Renal cortex interstitium (tissue), 15 donors: ENCODE data around the gene BCAS4. TPM values are rescaled to one million over a fixed set of nuclear protein-coding genes. Genes with fewer than 3 reads are reported as not detected.
"Not testable (repeated sequence)": the region's sequence is repeated elsewhere in the genome, so short reads cannot be mapped to it uniquely, and the experiment has no call there.

Source experiments
- DNase-seq, 11 donors: peaks; one replicate each; pipeline ENCODE4 v3.0.0-alpha.2; 2013; ENCODE audit warnings: low read depth in 9 of 11, low spot score in 4 of 11; ENCODE audit errors: extremely low read depth in 1 of 11
- long read RNA-seq, 16 experiments: transcript quantifications; one replicate each; lab custom pipeline, GENCODE V29; 2026
- polyA plus RNA-seq, 3 donors: library from polyadenylated mRNA; unstranded; fragments of 120-200 nt; gene quantifications; one replicate each; pipeline ENCODE4 v1.2.1, GENCODE V29; 2013; ENCODE audit not compliant: insufficient read length in 3 of 3

The BCAS4 gene
- 1 to 10 TPM; 4.6 to 5.9 (median 5.5) TPM for polyA plus RNA-seq
- long read RNA-seq, donor 1 = 0 reads
- long read RNA-seq, donor 2, partial matches to known transcripts = 91 of 91 reads
- long read RNA-seq, donor 2, other reads (novel, unspliced or antisense) = 0 of 91 reads
- long read RNA-seq, donor 3, full-length matches to known transcripts = 8 of 8 reads
- long read RNA-seq, donor 3, partial matches to known transcripts = 0 of 8 reads
- long read RNA-seq, donor 3, other reads (novel, unspliced or antisense) = 0 of 8 reads
- long read RNA-seq, donor 4, full-length matches to known transcripts = 3 of 3 reads
- long read RNA-seq, donor 4, partial matches to known transcripts = 0 of 3 reads
- long read RNA-seq, donor 4, other reads (novel, unspliced or antisense) = 0 of 3 reads
- long read RNA-seq, donor 5, full-length matches to known transcripts = 2 of 70 reads
- long read RNA-seq, donor 5, partial matches to known transcripts = 68 of 70 reads
- long read RNA-seq, donor 5, other reads (novel, unspliced or antisense) = 0 of 70 reads
- long read RNA-seq, donor 6, partial matches to known transcripts = 89 of 89 reads
- long read RNA-seq, donor 6, other reads (novel, unspliced or antisense) = 0 of 89 reads
- long read RNA-seq, donor 7, full-length matches to known transcripts = 3 of 3 reads
- long read RNA-seq, donor 7, partial matches to known transcripts = 0 of 3 reads
- long read RNA-seq, donor 7, other reads (novel, unspliced or antisense) = 0 of 3 reads
- long read RNA-seq, donor 8, full-length matches to known transcripts = 10 of 10 reads
- long read RNA-seq, donor 8, partial matches to known transcripts = 0 of 10 reads
- long read RNA-seq, donor 8, other reads (novel, unspliced or antisense) = 0 of 10 reads
- long read RNA-seq, donor 9, full-length matches to known transcripts = 1 of 1 reads
- long read RNA-seq, donor 9, partial matches to known transcripts = 0 of 1 reads
- long read RNA-seq, donor 9, other reads (novel, unspliced or antisense) = 0 of 1 reads
- long read RNA-seq, donor 10, full-length matches to known transcripts = 5 of 5 reads
- long read RNA-seq, donor 10, partial matches to known transcripts = 0 of 5 reads
- long read RNA-seq, donor 10, other reads (novel, unspliced or antisense) = 0 of 5 reads
- long read RNA-seq, donor 11 = 0 reads
- long read RNA-seq, donor 12 = 0 reads
- long read RNA-seq, donor 13, full-length matches to known transcripts = 5 of 5 reads
- long read RNA-seq, donor 13, partial matches to known transcripts = 0 of 5 reads
- long read RNA-seq, donor 13, other reads (novel, unspliced or antisense) = 0 of 5 reads
- long read RNA-seq, donor 14, full-length matches to known transcripts = 2 of 97 reads
- long read RNA-seq, donor 14, partial matches to known transcripts = 95 of 97 reads
- long read RNA-seq, donor 14, other reads (novel, unspliced or antisense) = 0 of 97 reads
- long read RNA-seq, donor 15 = 0 reads
- long read RNA-seq, donor 16, full-length matches to known transcripts = 8 of 8 reads
- long read RNA-seq, donor 16, partial matches to known transcripts = 0 of 8 reads
- long read RNA-seq, donor 16, other reads (novel, unspliced or antisense) = 0 of 8 reads

- DNase-seq = peak in 10 of 11 donors; percentile 58 to 78 (median 72)
Measured at GRCh38 chr20:50794846-50795634, at the start of gene BCAS4. Gene BCAS4 (plus strand): TSS chr20:50795061. CDS start chr20:50795084, 23 bp downstream.

- no peak for DNase-seq
Measured at GRCh38 chr20:50745634-50746137, 49.2 kb upstream of the BCAS4 start.

- DNase-seq = peak in 1 of 11 donors; percentile 63
Measured at GRCh38 chr20:50746138-50746940, 48.5 kb upstream of the BCAS4 start.

- DNase-seq = no peak
Measured at GRCh38 chr20:50747275-50747674, 47.6 kb upstream of the BCAS4 start.

GRCh38 chr20:50750145-50750671 lies 44.7 kb upstream of the BCAS4 start:
- DNase-seq = no peak

GRCh38 chr20:50753152-50753551 lies 41.7 kb upstream of the BCAS4 start:
- no peak for DNase-seq

GRCh38 chr20:50754420-50754819 lies 40.4 kb upstream of the BCAS4 start:
- no peak for DNase-seq

GRCh38 chr20:50756447-50756846 lies 38.4 kb upstream of the BCAS4 start:
- DNase-seq = no peak

GRCh38 chr20:50758469-50758868 lies 36.4 kb upstream of the BCAS4 start:
- DNase-seq = no peak

- no peak for DNase-seq
Measured at GRCh38 chr20:50758992-50759391, 35.9 kb upstream of the BCAS4 start.

GRCh38 chr20:50759678-50760077 lies 35.2 kb upstream of the BCAS4 start:
- DNase-seq = no peak

- no peak for DNase-seq
Measured at GRCh38 chr20:50762045-50762422, 32.8 kb upstream of the BCAS4 start.

GRCh38 chr20:50762435-50763220 lies 32.2 kb upstream of the BCAS4 start:
- no peak for DNase-seq

- DNase-seq = not testable (repeated sequence)
Measured at GRCh38 chr20:50763550-50764458, 31.1 kb upstream of the BCAS4 start.

GRCh38 chr20:50765251-50765650 lies 29.6 kb upstream of the BCAS4 start:
- DNase-seq = not testable (repeated sequence)
